HG03469 (cell line): ENCODE measurements around the gene POLR1E.
"Not testable (repeated sequence)": the region's sequence is repeated elsewhere in the genome, so short reads cannot be mapped to it uniquely, and the experiment has no call there.

Experiments used
- ATAC-seq: cut with Tn5 transposase; IDR thresholded peaks from one replicate; pipeline ENCODE4 v1.9.1; 2021; ENCODE audit warnings: mild to moderate bottlenecking, moderate library complexity, moderate number of reproducible peaks; ENCODE audit not compliant: unreplicated experiment

POLR1E gene

DNA sequence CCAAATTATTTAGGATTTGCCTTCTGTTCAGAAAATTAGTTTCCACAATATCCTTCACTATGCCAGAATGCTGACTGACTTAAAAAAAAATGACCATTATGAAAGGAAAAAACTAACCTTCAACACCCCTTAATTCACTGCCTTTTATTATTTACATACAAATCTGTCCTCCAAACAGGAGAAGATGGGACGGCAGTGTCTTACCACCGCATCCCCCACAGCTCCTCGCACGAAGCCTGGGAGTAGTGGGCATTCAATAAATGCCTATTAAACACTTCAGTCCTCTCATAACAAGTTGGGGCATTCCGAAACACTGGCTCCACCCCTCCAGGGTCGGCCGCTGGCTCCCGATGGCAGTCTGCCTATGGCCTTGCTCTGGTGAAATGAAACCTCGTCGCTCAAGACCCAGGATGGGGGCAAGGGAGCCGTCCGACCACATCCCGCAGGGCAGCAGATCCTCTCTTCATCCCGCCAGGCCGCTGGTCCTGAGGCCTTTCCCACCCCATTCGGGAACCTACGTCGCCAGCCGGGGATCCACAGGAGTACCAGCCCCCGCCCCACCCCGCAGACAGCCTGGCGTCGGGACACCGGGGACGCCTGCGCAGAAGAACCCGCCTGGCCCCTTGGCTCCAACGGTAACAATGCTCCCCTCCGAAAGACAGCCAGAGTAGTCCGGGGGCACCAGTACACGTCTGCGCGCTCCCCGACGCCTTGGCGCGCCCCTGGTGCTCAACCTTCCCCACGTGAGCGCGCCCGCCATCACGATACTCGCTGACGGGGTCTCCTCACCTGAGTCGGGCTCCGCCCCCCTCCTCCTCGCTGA is 21.1 kb upstream of the POLR1E start:
- ATAC-seq: peak; percentile 24

GRCh38 chr9:37465249-37466036 is 20.3 kb upstream of the POLR1E start, which contains the start of gene ZBTB5:
Gene ZBTB5, minus strand, starts transcription at chr9:37465450. Its CDS starts 22,899 bp downstream, at chr9:37442551.
- ATAC-seq: peak; percentile 74

- no peak for ATAC-seq
Observed at GRCh38 chr9:37466037-37466709, 19.6 kb upstream of the POLR1E start.

DNA sequence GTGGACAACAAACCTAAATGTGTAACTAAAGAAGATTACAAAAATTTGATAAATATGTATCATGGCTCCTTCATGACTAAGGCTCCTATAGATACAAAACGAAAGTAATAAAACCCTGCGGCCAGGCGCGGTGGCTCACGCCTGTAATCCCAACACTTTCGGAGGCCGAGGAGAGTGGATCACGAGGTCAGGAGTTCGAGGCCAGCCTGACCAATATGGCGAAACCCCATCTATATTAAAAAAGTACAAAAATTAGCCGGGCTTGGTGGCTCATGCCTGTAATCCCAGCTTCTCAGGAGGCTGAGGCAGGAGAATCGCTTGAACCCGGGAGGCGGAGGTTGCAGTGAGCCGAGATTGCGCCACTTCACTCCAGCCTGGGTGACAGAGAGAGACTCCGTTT is 18.2 kb upstream of the POLR1E start:
- ATAC-seq: not testable (repeated sequence)

GRCh38 chr9:37468620-37469019 is 17.1 kb upstream of the POLR1E start:
- ATAC-seq: no peak

DNA sequence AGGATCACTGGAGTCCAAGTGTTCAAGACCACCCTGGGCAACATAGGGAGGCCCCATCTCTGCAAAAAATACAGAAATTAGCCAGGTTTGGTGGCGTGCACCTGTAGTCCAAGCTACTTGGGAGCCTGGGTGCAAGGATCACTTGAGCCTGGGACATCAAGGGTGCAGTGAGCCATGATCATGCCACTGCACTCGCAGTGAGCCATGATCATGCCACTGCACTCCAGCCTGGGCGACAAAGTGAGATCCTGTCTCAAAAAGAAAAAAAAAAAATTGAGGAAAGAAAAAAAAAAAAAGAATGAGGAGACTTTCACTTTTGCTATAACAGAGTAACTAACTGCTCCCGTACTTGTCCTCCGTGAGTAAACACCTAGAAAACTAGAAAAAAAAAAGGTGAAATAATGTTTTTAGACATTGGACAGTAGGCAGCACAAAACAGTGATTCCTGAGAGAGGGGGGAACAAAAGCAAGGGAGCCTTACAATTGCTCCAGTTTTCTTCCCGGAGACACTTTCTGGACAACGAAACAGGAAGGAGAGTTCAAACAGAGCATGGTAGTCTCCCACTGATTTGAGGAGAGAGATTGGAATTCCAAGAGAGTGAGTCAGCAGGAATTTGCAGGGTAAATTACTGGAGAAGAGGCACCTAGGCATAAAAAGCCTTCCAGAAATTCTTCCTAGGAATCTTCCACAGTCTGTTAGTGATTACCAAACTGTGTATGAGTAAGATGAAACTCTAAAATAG is 13.6 kb upstream of the POLR1E start:
- no peak for ATAC-seq

DNA sequence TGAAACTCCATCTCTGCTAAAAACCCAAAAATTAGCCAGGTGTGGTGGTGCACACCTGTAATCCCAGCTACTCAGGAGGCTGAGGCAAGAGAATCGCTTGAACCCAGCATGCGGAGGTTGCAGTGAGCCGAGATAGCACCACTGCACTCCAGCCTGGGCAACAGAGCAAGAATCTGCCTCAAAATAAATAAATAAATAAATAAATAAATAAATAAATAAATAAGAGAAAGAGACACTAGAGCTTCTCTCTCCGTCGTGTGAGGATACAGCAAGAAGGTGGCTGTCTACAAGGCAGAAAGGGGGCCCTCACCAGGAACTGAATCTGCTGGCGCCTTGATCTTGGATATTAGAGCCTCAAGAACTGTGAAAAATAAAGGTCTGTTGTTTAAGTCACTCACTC is 11.8 kb upstream of the POLR1E start:
- not testable (repeated sequence) for ATAC-seq

DNA sequence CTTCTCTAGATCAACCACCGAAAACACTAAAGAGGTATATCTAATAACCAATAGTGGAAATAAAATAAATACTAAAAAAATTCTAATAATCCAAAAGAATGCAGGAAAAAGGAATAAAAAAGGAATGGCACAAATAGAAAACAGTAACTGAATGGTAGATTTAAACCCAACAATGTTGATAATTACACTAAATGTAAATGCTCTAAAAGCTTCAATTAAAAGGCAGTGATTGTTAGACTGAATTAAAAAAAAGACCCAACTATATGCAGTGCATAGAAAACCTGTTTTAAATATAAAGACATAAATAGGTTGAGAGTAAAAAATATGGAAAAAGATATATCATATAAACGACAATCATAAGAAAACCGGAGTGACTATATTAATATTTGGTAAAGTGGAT is 11.3 kb upstream of the POLR1E start:
- ATAC-seq: no peak

GRCh38 chr9:37476930-37477329 is 8.8 kb upstream of the POLR1E start:
- ATAC-seq: no peak

DNA sequence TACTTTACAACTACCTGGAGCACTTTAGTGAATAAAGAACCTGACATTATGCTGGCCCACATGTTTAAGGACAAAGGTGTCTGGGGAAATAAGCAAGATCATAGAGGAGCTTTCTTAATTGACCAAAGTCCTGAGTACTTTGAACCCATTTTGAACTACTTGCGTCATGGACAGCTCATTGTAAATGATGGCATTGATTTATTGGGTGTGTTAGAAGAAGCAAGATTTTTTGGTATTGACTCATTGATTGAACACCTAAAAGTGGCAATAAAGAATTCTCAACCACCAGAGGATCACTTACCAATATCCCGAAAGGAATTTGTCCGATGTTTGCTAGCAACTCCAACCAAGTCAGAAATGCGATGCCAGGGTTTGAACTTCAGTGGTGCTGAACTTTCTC is 8.3 kb upstream of the POLR1E start:
- ATAC-seq: not testable (repeated sequence)

DNA sequence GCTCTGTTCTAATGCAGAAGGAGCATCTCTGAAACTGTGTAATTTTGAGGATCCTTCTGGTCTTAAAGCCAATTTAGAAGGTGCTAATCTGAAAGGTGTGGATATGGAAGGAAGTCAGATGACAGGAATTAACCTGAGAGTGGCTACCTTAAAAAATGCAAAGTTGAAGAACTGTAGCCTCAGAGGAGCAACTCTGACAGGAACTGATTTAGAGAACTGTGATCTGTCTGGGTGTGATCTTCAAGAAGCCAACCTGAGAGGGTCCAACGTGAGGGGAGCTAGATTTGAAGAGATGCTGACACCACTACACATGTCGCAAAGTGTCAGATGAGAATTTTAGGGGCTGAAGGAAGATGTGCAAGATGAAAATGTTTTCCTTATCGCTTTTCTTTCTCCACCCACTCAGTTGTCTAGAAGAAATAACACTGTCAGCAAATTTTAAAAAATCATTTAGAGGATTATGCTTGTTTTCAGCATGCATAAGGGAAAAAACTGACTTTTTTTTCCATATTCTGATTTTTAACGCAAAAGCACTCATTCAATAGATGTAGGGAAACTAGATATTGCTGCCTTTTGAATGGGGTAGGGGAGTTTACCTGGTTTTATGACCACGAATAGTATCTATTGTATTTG is 7.6 kb upstream of the POLR1E start:
- ATAC-seq: not testable (repeated sequence)

DNA sequence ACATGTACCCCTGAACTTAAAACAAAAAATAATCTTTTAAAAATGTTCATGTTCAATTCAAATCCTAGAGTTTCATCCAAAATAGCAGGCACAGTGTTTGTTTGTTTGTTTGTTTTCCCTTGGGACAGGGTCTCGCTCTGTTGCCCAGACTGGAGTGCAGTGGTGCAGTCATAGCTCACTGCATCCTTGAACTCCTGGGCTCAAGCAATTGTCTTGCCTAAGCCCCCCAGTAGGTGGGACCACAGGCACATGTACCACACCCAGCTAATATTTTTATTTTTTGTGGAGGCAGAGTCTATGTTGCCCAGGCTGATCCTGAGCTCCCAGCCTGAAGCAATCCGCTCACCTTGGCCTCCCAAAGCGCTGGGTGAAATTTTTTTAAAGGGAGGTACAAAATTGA is 5.0 kb upstream of the POLR1E start:
- ATAC-seq: no peak

DNA sequence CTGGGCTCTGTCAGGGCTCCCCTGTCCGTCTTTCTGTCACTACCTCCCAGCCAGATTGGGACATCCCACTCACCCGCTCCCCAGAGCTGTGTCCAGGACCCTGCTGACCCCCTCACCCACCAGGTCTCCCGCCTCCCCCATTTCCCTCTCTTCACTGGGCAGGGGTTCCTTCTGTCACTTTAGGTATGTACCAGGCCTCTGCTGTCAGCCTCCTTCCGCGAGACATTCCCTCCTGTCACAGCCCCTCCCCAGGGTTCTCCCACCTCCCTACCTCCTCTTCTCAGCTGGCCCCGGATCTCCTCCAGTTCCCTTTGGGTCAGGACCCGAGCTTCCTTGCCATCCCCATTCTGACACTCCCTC is 488 bp downstream of the POLR1E start:
- ATAC-seq: no peak

DNA sequence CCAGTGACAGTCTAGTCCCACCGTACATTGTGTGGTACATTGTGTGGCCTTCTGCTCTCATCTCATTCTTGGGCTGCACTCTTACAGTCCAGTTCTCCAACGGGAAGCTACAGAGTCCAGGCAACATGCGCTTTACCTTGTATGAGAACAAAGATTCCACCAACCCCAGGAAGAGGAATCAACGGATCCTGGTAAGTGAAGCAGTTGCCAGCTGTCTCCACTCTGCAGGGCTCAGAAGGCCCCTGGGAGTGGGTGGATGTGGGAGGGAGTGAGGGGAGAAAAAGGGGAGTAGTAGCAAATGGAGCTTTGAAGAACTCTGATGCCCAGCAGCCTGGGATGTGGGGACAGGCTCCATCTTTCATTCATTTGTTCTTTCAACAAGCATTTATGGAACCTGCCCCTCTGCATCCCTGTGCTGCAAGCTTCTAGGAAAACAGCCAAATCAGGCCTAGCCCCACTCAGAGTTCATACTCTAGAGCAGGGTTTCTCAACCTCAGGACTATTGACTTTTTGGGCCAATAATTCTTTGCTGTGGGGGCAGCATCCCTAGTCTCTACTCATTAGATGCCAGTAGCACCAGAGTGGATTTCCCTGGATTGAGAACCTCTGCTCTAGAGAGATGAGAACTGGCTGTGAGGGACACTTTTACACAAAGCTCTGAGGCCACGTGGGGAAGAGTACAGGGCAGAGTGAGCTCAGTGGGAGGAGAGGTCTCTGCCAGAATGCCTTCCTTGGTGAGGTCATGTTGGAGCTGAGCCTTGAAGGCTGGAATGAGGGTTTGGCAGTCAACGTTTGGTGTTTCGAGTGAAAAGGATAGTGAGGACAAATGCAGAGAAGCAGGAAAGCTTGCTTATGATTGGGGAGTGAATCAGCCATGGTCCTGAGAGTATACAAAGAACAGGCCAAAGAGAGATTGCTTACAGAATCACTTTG is 1.1 kb downstream of the POLR1E start:
- ATAC-seq: no peak

DNA sequence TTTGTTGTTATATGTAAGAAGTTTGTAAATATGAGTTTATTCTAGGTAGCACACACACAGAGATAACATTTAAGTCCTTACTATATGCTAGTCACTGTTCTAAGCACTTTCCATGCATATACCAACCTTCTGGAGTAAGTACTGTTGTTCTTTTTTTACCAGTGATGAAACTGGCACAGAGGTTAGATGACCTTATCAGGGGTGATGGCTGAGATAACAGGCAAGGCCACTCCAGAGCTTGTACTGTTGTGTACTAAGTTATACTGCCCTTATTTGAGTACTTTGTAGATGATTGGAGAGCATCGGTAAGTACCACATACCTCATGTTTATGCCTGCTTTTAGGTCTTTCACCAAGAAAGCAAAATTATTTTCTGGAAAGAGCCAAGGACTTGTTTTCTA is 6.2 kb downstream of the POLR1E start:
- ATAC-seq: no peak

DNA sequence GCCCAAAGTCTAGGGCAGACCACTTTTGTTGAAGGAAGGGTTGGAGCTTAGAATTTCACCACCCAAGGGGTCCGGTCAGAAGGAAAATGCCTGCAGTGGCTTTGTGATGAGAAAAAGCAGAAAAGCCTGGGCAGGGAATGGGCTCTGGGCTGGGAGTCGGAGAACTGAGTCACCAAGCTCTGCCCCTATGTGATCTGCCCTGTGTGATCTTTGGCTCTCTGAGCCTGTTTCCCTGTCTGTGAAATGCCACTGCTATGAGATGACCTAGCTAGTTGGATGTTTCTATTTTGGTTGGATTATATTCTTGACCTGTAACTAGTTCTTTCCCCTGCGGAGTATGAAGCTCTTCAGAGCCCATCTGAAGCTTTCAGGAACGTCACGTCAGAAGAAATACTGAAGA is 9.8 kb downstream of the POLR1E start:
- no peak for ATAC-seq

- no peak for ATAC-seq
Observed at GRCh38 chr9:37496020-37496419, 10.3 kb downstream of the POLR1E start.

- no peak for ATAC-seq
Observed at GRCh38 chr9:37497320-37497719, 11.6 kb downstream of the POLR1E start.

DNA sequence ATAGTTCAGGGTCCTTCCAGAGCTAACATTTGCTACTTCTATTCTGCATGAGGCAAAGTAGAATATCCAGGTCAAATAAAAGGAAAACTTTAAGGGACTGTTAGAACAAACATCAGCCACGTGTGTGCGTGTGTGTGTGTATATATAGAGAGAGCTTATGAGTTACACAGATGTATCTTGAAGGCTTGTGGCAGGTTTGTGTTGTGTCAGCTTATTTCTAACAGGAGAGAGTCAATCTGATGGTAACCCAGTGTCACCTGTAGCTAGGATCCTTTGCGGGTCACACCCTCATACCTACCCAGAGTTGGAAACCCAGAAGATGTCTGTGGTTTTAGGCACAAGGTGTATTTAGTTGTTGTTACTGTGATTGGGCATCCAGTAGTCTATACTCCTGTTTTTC is 12.7 kb downstream of the POLR1E start:
- ATAC-seq: no peak
